OCI-LY1 (cell line): ENCODE measurements around the gene FEV.

Experiments used
- H2AFZ ChIP-seq: fragments of 200-600 bp; sonication (generic), shearing (Covaris generic); 2 replicates; pipeline ENCODE4 v1.6.0; 2014; ENCODE audit warnings: antibody characterized with exemption, mild to moderate bottlenecking, low read length
- H3F3A ChIP-seq: fragments of 200-600 bp; sonication (generic), shearing (Covaris generic); 2 replicates; pipeline ENCODE4 v1.6.0; 2014; ENCODE audit warnings: mild to moderate bottlenecking, antibody characterized with exemption, low read length, moderate library complexity; ENCODE audit not compliant: insufficient read depth
- H3K27ac ChIP-seq: fragments of 200-600 bp; sonication (generic); 2 replicates; pipeline ENCODE4 v1.5.1; 2014; ENCODE audit warnings: low read length, mixed run types, mild to moderate bottlenecking, low read depth; ENCODE audit not compliant: poor library complexity, severe bottlenecking
- H3K27me3 ChIP-seq: fragments of 200-600 bp; sonication (generic); 2 replicates; pipeline ENCODE4 v1.6.0; 2014; ENCODE audit warnings: antibody characterized with exemption, mild to moderate bottlenecking, low read length, moderate library complexity; ENCODE audit not compliant: insufficient read depth
- H3K36me3 ChIP-seq: fragments of 200-600 bp; sonication (generic); 2 replicates; pipeline ENCODE4 v1.6.1; 2014; ENCODE audit warnings: mild to moderate bottlenecking, antibody characterized with exemption, low read length, moderate library complexity, mixed read lengths; ENCODE audit not compliant: insufficient read depth
- H3K4me1 ChIP-seq: fragments of 200-600 bp; sonication (generic); 2 replicates; pipeline ENCODE4 v1.5.1; 2014; ENCODE audit warnings: mild to moderate bottlenecking, low read length, moderate library complexity; ENCODE audit not compliant: insufficient read depth, severe bottlenecking
- H3K4me2 ChIP-seq: fragments of 200-600 bp; sonication (generic), shearing (Covaris generic); 2 replicates; pipeline ENCODE4 v1.6.1; 2014; ENCODE audit warnings: low read length
- H3K4me3 ChIP-seq: fragments of 200-600 bp; sonication (generic); 2 replicates; pipeline ENCODE4 v1.5.1; 2014; ENCODE audit warnings: low read length, low read depth, mild to moderate bottlenecking, mixed read lengths; ENCODE audit not compliant: poor library complexity, severe bottlenecking
- H3K79me2 ChIP-seq: fragments of 200-600 bp; shearing (Covaris generic); 2 replicates; pipeline ENCODE4 v1.6.1; 2016; ENCODE audit warnings: mixed run types, low read length, mixed read lengths; ENCODE audit not compliant: insufficient read depth
- H3K9ac ChIP-seq: fragments of 200-600 bp; sonication (generic), shearing (Covaris generic); 2 replicates; pipeline ENCODE4 v1.6.1; 2014; ENCODE audit warnings: mild to moderate bottlenecking, low read length, mixed read lengths
- H3K9me2 ChIP-seq: fragments of 200-600 bp; sonication (generic), shearing (Covaris generic); 2 replicates; pipeline ENCODE4 v1.6.1; 2014; ENCODE audit warnings: low read depth, mild to moderate bottlenecking, low read length, mixed read lengths
- H3K9me3 ChIP-seq: fragments of 200-600 bp; shearing (Covaris generic); 2 replicates; pipeline ENCODE4 v1.6.1; 2014; ENCODE audit warnings: low read length, mixed read lengths
- H4K20me1 ChIP-seq: fragments of 200-600 bp; sonication (generic), shearing (Covaris generic); 2 replicates; pipeline ENCODE4 v1.6.0; 2016; ENCODE audit warnings: mild to moderate bottlenecking, low read length; ENCODE audit not compliant: insufficient read depth
- EZH2 ChIP-seq: fragments of 200-600 bp; sonication (generic), shearing (Covaris generic); IDR thresholded peaks from 2 replicates; pipeline ENCODE4 v1.8.0; 2017; ENCODE audit warnings: borderline replicate concordance, mixed run types, mild to moderate bottlenecking, antibody characterized with exemption, low read length, moderate library complexity, mixed read lengths
- TF ChIP-seq, protein P1 (sequence below): fragments of 200-600 bp; sonication (generic), shearing (Covaris generic); IDR thresholded peaks from 2 replicates; pipeline ENCODE4 v1.5.1; 2017; ENCODE audit warnings: mild to moderate bottlenecking, antibody characterized with exemption, low read length, moderate library complexity, mixed read lengths

FEV gene

DNA sequence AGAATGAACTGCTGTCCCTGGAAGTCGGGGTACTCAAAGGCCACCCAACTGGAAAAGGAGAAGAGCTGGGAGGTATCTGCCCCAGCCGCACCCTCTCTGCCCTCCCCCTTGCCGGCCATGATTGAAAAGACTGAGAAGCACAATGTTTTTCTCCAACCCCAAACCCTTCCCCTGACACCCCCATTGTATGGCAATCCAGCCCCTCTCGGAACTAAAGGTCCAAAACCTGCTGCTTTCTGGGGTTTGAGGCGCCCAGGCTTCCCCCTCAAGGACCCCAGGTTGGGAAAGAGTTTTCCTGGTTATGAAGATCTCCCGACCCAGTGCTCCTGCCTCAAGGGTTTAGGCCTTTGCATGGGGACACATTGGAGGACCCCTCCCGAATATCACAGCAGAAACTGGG, 7.2 kb upstream of the FEV start:
- H3K9ac ChIP-seq = no peak overlapping the region
- H3F3A ChIP-seq = no peaks in the 10 kb centered on the region
- H3K79me2 ChIP-seq = no peaks in the 10 kb centered on the region
- no peaks in the 10 kb centered on the region for H3K9me2 ChIP-seq
- H3K4me2 ChIP-seq = no peak overlapping the region
- no peaks in the 10 kb centered on the region for H3K9me3 ChIP-seq
- H3K27ac ChIP-seq = no peak overlapping the region
- no peak overlapping the region for H2AFZ ChIP-seq
- no peaks in the 10 kb centered on the region for H4K20me1 ChIP-seq
- H3K36me3 ChIP-seq = no peaks in the 10 kb centered on the region
- no peak overlapping the region for H3K4me3 ChIP-seq
- TF ChIP-seq, protein P1, sequence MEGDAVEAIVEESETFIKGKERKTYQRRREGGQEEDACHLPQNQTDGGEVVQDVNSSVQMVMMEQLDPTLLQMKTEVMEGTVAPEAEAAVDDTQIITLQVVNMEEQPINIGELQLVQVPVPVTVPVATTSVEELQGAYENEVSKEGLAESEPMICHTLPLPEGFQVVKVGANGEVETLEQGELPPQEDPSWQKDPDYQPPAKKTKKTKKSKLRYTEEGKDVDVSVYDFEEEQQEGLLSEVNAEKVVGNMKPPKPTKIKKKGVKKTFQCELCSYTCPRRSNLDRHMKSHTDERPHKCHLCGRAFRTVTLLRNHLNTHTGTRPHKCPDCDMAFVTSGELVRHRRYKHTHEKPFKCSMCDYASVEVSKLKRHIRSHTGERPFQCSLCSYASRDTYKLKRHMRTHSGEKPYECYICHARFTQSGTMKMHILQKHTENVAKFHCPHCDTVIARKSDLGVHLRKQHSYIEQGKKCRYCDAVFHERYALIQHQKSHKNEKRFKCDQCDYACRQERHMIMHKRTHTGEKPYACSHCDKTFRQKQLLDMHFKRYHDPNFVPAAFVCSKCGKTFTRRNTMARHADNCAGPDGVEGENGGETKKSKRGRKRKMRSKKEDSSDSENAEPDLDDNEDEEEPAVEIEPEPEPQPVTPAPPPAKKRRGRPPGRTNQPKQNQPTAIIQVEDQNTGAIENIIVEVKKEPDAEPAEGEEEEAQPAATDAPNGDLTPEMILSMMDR = no peak
- TF ChIP-seq EZH2 = no peak
- no peaks in the 10 kb centered on the region for H3K4me1 ChIP-seq
- no peaks in the 10 kb centered on the region for H3K27me3 ChIP-seq

DNA sequence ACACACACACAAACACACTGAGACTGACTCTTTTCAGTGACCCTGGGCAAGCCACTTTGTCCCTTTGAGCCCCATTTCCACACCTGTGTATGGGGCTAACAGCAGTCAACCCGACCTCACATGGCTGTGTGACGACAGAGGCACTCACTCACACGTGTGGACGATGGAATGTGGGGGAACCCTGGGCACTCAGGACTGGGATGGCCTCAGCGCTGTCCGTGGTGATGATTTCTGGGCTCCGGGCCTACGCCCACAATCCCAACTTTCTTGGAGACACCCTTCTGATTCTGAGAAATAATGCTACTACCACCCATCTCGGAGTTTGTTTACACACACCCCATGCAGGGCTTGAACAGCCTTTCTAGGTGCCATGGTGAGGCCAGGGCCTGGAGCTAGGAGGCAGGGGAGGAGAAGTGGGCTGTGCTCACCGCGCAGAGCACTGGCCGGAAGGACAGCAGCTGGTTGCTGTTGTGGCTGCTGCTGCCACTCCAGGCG, 6.7 kb upstream of the FEV start:
- Histone ChIP-seq H3K9ac (no peak overlapping the region), H3K9me2 (no peaks in the 10 kb centered on the region), H3K4me3 (no peak overlapping the region), H3K79me2 (no peaks in the 10 kb centered on the region), H3K9me3 (no peaks in the 10 kb centered on the region), H2AFZ (no peak overlapping the region), H3K4me2 (no peak overlapping the region), H3K4me1 (no peaks in the 10 kb centered on the region), H3F3A (no peaks in the 10 kb centered on the region), H3K36me3 (no peaks in the 10 kb centered on the region), H3K27ac (no peak overlapping the region), H3K27me3 (no peaks in the 10 kb centered on the region), H4K20me1 (no peaks in the 10 kb centered on the region)
- TF ChIP-seq EZH2 = no peak
- TF ChIP-seq, protein P1 = no peak

DNA sequence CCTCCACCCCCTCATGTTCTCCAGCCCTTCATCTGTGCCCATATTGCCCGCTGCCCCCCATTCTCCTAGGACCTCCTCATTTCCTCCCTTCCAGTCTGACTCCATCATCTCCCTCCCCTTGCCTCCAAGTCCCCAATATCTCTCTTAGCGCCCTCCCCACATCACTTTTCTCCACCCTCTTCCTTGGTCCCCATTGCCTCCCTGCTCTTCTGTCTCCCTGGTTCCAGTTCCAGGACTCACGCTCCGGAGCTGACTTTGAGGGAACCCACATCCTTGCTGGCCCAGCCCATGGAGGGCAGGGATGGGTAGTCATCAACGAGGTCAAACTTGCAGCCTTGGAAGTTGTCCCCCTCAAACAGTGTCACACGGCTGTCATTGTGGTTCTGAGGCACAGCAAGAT, 5.6 kb upstream of the FEV start:
- Histone ChIP-seq H3K9me3 (no peaks in the 10 kb centered on the region), H3K27me3 (no peaks in the 10 kb centered on the region), H3K4me1 (no peaks in the 10 kb centered on the region), H3K4me2 (no peak overlapping the region), H2AFZ (no peak overlapping the region), H4K20me1 (no peaks in the 10 kb centered on the region), H3K27ac (no peak overlapping the region), H3F3A (no peaks in the 10 kb centered on the region), H3K79me2 (no peaks in the 10 kb centered on the region), H3K36me3 (no peaks in the 10 kb centered on the region), H3K9me2 (no peaks in the 10 kb centered on the region), H3K9ac (no peak overlapping the region), H3K4me3 (no peak overlapping the region)
- TF ChIP-seq EZH2 = no peak
- TF ChIP-seq, protein P1 = no peak
